Measurements from ENCODE around the gene EDN1. TPM values are rescaled to one million over a fixed set of nuclear protein-coding genes. Genes with fewer than 3 reads are reported as not detected.

The EDN1 gene
- polyA plus RNA-seq, 1 donor (not counting 4 experiments of a cell fraction or from before 2014, with no cell fraction given): 17.2 TPM

DNA sequence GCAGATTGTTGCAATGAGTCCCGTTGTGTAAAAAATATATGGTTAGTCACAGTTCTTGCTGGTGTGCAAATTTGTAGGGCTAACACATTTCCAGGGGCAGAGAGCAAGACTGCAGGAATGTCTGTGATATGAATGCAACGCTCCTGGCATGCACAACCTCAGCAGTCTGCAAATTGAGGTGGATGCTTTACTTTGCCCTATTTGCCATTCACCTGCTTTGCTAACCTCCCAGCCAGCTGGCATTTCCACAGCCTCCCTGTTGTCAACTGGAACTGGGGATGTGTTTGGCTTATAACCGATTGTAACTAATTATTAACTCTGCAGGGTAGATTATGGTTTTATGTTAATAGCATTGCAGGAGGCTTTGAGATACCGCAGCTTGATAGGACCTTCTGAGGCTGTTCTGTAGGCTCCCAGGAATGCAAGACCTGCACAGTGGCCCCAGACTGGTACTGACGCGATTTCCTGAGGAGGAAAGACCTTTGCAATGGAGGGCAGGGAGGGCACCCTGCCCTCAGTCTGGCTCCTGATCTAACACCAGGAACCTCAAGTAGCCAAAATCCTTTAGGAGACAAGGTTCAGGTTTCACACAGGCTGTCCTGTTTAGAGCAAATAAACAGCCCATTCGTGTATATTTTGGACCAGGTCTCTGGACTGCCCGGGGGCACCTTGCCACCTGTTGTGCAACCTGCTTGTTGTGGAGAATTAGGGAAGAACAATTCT lies 53.4 kb downstream of the EDN1 start:
- dilution Hi-C loops (cut with MboI; ENCODE audit: extremely low pct_ligation_motif_present, low sequenced_read_pairs): no loop called here
- H3K27ac ChIP-seq (ENCODE audit: control insufficient read depth, insufficient read depth, low read length): no peak overlapping the region
- no peaks in the 10 kb centered on the region for H3K27me3 ChIP-seq (ENCODE audit: control insufficient read depth, extremely low read depth, insufficient read depth, low read length)
- no peak overlapping the region for H3K4me2 ChIP-seq (ENCODE audit: control insufficient read depth, extremely low read depth, insufficient read depth, low read depth, low read length)
- H3K79me2 ChIP-seq (ENCODE audit: control insufficient read depth, insufficient read depth, low read length): no peaks in the 10 kb centered on the region
- peaks cover 8% of the 10 kb centered on the region for H3K4me1 ChIP-seq (ENCODE audit: control insufficient read depth, extremely low read depth, insufficient read depth, low read length)
- no peaks in the 10 kb centered on the region for H3K9me3 ChIP-seq (ENCODE audit: control insufficient read depth, low read depth, low read length)
- TF ChIP-seq EZH2 (IDR thresholded peaks at IDR 0.05; ENCODE audit: low read length) (no peak), CTCF (optimal IDR thresholded peaks at IDR 0.05 in 1 of 3, IDR thresholded peaks at IDR 0.05 in 1 of 3, conservative IDR thresholded peaks at IDR 0.05 in 1 of 3; ENCODE audit: extremely low read depth in 1 of 3, insufficient read depth in 2 of 3, low read length in 3 of 3) (no peak)
- H3K9me1 ChIP-seq (ENCODE audit: control insufficient read depth, extremely low read depth, insufficient read depth, low read length): no peaks in the 10 kb centered on the region
- no peaks in the 10 kb centered on the region for H4K20me1 ChIP-seq (ENCODE audit: control insufficient read depth, extremely low read depth, insufficient read depth, low read length)
- H2AFZ ChIP-seq (ENCODE audit: control insufficient read depth, low read length): no peak overlapping the region
- FAIRE-seq (no peak), DNase-seq (ENCODE audit: low read depth, low spot score) (no peak)
- no peak overlapping the region for H3K9ac ChIP-seq (ENCODE audit: control insufficient read depth, extremely low read depth, insufficient read depth, low read length)
- no peaks in the 10 kb centered on the region for H3K36me3 ChIP-seq (ENCODE audit: control insufficient read depth in 2 of 2, extremely low read depth in 1 of 2, insufficient read depth in 2 of 2, low read length in 2 of 2)
- H3K4me3 ChIP-seq (ENCODE audit: control insufficient read depth in 2 of 3, extremely low read depth in 1 of 3, insufficient read depth in 2 of 3, low read depth in 1 of 3, low read length in 3 of 3): no peak overlapping the region

DNA sequence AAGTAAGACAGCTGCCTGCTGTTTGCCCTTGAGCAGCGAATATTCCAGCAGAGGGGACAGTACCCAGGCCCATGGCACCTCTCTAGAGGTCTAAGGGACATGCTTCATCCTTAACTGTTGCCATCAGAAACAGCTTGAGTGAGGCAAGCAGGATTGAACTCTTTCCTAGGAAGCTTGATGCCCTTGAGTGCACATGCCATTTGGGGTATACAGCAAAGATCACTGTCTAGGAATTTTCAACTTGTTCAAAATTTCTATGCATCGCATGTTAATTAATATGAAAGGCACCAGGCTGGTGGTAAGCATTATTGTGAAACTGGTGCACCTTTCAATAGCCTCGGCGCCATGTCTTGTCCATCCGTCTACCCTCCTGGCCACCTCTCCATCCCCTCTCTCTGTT lies 54.1 kb downstream of the EDN1 start:
- no peak overlapping the region for H3K9ac ChIP-seq (ENCODE audit: control insufficient read depth, extremely low read depth, insufficient read depth, low read length)
- FAIRE-seq: no peak
- H4K20me1 ChIP-seq (ENCODE audit: control insufficient read depth, extremely low read depth, insufficient read depth, low read length): no peaks in the 10 kb centered on the region
- H3K9me1 ChIP-seq (ENCODE audit: control insufficient read depth, extremely low read depth, insufficient read depth, low read length): no peaks in the 10 kb centered on the region
- H3K79me2 ChIP-seq (ENCODE audit: control insufficient read depth, insufficient read depth, low read length): no peaks in the 10 kb centered on the region
- H3K36me3 ChIP-seq (ENCODE audit: control insufficient read depth in 2 of 2, extremely low read depth in 1 of 2, insufficient read depth in 2 of 2, low read length in 2 of 2): no peaks in the 10 kb centered on the region
- H3K9me3 ChIP-seq (ENCODE audit: control insufficient read depth, low read depth, low read length): no peaks in the 10 kb centered on the region
- dilution Hi-C loops (cut with MboI; ENCODE audit: extremely low pct_ligation_motif_present, low sequenced_read_pairs): no loop called here
- no peak overlapping the region for H3K4me2 ChIP-seq (ENCODE audit: control insufficient read depth, extremely low read depth, insufficient read depth, low read depth, low read length)
- peaks cover 15% of the 10 kb centered on the region for H3K4me1 ChIP-seq (ENCODE audit: control insufficient read depth, extremely low read depth, insufficient read depth, low read length)
- DNase-seq (ENCODE audit: low read depth, low spot score): no peak
- no peak overlapping the region for H3K27ac ChIP-seq (ENCODE audit: control insufficient read depth, insufficient read depth, low read length)
- no peak overlapping the region for H2AFZ ChIP-seq (ENCODE audit: control insufficient read depth, low read length)
- TF ChIP-seq CTCF (optimal IDR thresholded peaks at IDR 0.05 in 1 of 3, IDR thresholded peaks at IDR 0.05 in 1 of 3, conservative IDR thresholded peaks at IDR 0.05 in 1 of 3; ENCODE audit: extremely low read depth in 1 of 3, insufficient read depth in 2 of 3, low read length in 3 of 3) (no peak), EZH2 (IDR thresholded peaks at IDR 0.05; ENCODE audit: low read length) (no peak)
- H3K4me3 ChIP-seq (ENCODE audit: control insufficient read depth in 2 of 3, extremely low read depth in 1 of 3, insufficient read depth in 2 of 3, low read depth in 1 of 3, low read length in 3 of 3): no peak overlapping the region
- no peaks in the 10 kb centered on the region for H3K27me3 ChIP-seq (ENCODE audit: control insufficient read depth, extremely low read depth, insufficient read depth, low read length)
